Measurements from ENCODE around the gene CDC42. TPM values are rescaled to one million over a fixed set of nuclear protein-coding genes. Genes with fewer than 3 reads are reported as not detected.

The CDC42 gene
- total RNA-seq, 1 experiment from 2014 or later, result 217 TPM

DNA sequence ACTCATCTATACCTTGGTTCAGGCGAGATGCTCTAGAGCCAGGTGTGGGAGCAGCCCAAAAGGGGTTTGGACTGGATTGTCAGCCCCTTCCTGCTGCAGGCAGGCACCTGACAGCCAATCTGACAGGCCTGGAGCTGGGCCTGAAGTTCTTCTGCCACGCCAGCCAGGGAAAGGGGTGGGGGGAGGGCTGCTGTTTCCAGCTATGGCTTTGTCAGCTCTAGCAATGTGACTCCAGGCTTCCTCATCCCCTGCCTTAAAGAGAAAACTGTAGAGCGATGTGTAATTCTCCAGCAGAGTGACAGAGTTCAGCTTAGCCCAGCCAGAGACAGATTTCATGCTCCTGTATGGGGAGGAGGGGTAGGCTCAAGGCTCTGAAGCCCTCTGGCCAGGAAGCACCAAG lies 60.0 kb downstream of the CDC42 start:
- Histone ChIP-seq H3K27me3 (ENCODE audit: insufficient read depth, low read length) (no peaks in the 10 kb centered on the region), H3K9ac (ENCODE audit: low read length) (no peak overlapping the region), H3K79me2 (ENCODE audit: insufficient read depth, low read length) (peaks cover 28% of the 10 kb centered on the region), H4K20me1 (ENCODE audit: insufficient read depth) (no peaks in the 10 kb centered on the region), H3K9me3 (ENCODE audit: control insufficient read depth in 1 of 2, insufficient read depth in 1 of 2, low read depth in 1 of 2, low read length in 2 of 2) (no peaks in the 10 kb centered on the region), H3K4me2 (ENCODE audit: low read length) (no peak overlapping the region), H3K4me1 (ENCODE audit: control insufficient read depth in 1 of 2, insufficient read depth in 2 of 2, low read length in 2 of 2) (no peaks in the 10 kb centered on the region), H3K27ac (ENCODE audit: low read depth, low read length) (no peak overlapping the region), H3K9me2 (ENCODE audit: insufficient read depth) (no peaks in the 10 kb centered on the region), H3K4me3 (replicated peaks in 1 of 2; ENCODE audit: low read depth in 1 of 2, low read length in 2 of 2) (no peak overlapping the region), H2AFZ (ENCODE audit: low read depth, low read length, poor library complexity, severe bottlenecking) (no peak overlapping the region), H3K36me3 (ENCODE audit: control insufficient read depth in 1 of 2, insufficient read depth in 2 of 2, low read length in 2 of 2) (peaks cover 3 to 6% of the 10 kb centered on the region in 2 experiments; a peak in 2 of 4 replicates)
- no peak for ATAC-seq
- CTCF ChIA-PET, result no interaction called here
- TF ChIP-seq TCF7L2 (IDR thresholded peaks at IDR 0.05; ENCODE audit: borderline replicate concordance, extremely low read depth, insufficient read depth, insufficient read length) (no peak), CEBPB (IDR thresholded peaks at IDR 0.05; ENCODE audit: low read depth) (no peak), POLR2A (IDR thresholded peaks at IDR 0.05; ENCODE audit: borderline replicate concordance, extremely low read depth, insufficient read depth, insufficient read length) (no peak), SIN3A (IDR thresholded peaks at IDR 0.05; ENCODE audit: low read depth) (no peak), POLR2AphosphoS5 (IDR thresholded peaks at IDR 0.05; ENCODE audit: low read depth, low read length) (no peak), EZH2phosphoT487 (IDR thresholded peaks at IDR 0.05; ENCODE audit: borderline replicate concordance) (no peak), SP1 (IDR thresholded peaks at IDR 0.05; ENCODE audit: low read depth) (no peak), ZNF274 (IDR thresholded peaks at IDR 0.05; ENCODE audit: low read depth, low read length) (no peak), ELF1 (IDR thresholded peaks at IDR 0.05; ENCODE audit: borderline replicate concordance, low read depth) (no peak), ZFX (IDR thresholded peaks at IDR 0.05) (no peak)
- TF ChIP-seq, protein P1, sequence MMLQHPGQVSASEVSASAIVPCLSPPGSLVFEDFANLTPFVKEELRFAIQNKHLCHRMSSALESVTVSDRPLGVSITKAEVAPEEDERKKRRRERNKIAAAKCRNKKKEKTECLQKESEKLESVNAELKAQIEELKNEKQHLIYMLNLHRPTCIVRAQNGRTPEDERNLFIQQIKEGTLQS (IDR thresholded peaks at IDR 0.05), result no peak
- TF ChIP-seq, protein P2, sequence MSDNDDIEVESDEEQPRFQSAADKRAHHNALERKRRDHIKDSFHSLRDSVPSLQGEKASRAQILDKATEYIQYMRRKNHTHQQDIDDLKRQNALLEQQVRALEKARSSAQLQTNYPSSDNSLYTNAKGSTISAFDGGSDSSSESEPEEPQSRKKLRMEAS (IDR thresholded peaks at IDR 0.05), result no peak
- TF ChIP-seq, protein P3, sequence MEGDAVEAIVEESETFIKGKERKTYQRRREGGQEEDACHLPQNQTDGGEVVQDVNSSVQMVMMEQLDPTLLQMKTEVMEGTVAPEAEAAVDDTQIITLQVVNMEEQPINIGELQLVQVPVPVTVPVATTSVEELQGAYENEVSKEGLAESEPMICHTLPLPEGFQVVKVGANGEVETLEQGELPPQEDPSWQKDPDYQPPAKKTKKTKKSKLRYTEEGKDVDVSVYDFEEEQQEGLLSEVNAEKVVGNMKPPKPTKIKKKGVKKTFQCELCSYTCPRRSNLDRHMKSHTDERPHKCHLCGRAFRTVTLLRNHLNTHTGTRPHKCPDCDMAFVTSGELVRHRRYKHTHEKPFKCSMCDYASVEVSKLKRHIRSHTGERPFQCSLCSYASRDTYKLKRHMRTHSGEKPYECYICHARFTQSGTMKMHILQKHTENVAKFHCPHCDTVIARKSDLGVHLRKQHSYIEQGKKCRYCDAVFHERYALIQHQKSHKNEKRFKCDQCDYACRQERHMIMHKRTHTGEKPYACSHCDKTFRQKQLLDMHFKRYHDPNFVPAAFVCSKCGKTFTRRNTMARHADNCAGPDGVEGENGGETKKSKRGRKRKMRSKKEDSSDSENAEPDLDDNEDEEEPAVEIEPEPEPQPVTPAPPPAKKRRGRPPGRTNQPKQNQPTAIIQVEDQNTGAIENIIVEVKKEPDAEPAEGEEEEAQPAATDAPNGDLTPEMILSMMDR (IDR thresholded peaks at IDR 0.05 in 2 of 3, conservative IDR thresholded peaks at IDR 0.05 in 1 of 3; ENCODE audit: borderline replicate concordance in 1 of 3, insufficient read depth in 1 of 3, low read depth in 2 of 3, low read length in 2 of 3), result no peak
- TF ChIP-seq, protein P4, sequence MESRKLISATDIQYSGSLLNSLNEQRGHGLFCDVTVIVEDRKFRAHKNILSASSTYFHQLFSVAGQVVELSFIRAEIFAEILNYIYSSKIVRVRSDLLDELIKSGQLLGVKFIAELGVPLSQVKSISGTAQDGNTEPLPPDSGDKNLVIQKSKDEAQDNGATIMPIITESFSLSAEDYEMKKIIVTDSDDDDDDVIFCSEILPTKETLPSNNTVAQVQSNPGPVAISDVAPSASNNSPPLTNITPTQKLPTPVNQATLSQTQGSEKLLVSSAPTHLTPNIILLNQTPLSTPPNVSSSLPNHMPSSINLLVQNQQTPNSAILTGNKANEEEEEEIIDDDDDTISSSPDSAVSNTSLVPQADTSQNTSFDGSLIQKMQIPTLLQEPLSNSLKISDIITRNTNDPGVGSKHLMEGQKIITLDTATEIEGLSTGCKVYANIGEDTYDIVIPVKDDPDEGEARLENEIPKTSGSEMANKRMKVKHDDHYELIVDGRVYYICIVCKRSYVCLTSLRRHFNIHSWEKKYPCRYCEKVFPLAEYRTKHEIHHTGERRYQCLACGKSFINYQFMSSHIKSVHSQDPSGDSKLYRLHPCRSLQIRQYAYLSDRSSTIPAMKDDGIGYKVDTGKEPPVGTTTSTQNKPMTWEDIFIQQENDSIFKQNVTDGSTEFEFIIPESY (IDR thresholded peaks at IDR 0.05; ENCODE audit: extremely low read depth, insufficient replicate concordance, low read length), result no peak
- no peak for DNase-seq (ENCODE audit: low read depth, low spot score)
- POLR2A ChIA-PET, result no interaction called here
- no TSS peak for BruUV-seq (replicated peaks)
- intact Hi-C loops (cut with micrococcal nuclease), result no loop called here
- RAD21 ChIA-PET (ENCODE audit: low non-redundant PET in 1 of 2, low total read pairs in 2 of 2, uncharacterized antibody in 2 of 2, unreplicated experiment in 2 of 2), result no interaction called here
